GM04503 (cell line): ENCODE data around the gene PALM3.

Experiments used
- DNase-seq: peaks from one replicate; pipeline ENCODE4 v3.0.0-alpha.2; 2012; ENCODE audit warnings: low read depth

Gene PALM3

DNA sequence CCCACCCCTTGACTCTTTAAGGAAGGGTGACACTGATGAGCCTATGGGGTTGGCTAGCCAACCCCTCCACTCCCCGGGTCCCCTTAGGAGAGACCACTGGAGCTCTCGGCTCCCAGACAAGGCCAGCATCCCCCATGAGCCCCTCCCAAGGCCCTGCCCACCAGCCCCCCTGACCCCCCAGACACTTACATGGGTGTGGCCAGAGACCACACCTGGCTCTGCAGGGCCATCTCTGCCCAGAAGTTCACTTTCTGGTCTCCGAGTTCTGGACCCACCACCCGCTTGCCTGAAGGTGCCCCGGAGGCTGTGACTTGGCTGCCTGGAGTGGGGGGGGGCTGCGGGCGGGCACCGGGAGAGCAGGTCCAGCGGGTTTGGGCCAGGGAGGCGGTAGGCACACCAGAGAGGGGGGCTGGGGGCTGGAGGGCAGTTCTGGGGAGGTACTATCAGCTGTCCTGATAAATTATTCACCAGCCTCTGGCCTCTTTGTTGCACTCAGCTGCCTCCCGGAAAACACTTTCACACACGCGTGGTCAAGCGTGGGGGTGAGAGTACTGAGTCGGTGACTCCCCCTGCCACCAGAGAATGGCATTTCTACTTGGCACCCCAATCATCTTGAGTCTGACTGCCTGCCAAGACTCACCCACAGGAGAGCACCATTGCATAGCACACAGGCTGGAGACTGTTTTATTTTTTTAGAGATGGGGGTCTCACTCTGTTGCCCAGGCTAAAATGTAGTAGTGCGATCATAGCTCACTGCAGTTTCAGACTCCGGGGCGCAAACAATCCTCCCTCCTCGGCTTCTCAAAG, at the start of gene PALM3:
Gene PALM3, minus strand, starts transcription at position 326 of the 807 bp plus-strand sequence. Its CDS starts 96 bp downstream, at position 230.
- no peak for DNase-seq

DNA sequence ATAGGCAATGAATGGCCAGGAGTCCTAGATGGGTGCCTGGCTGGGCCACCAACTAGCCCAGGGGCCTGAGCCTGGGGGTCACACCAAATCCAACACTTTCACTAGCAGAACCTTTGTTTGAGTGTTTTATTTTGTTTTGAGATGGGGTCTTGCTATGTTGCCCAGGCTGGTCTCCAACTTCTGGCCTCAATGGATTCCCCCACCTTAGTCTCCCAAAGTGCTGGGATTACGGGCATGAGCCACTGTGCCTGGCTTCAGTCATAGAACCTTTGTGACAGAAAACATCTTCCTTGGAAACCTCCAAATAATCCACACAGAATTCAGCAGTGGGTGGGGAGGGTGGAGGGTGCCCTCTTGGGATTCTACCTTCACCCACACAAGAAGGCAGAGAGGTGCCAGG, 49.6 kb upstream of the PALM3 start:
- DNase-seq: no peak

DNA sequence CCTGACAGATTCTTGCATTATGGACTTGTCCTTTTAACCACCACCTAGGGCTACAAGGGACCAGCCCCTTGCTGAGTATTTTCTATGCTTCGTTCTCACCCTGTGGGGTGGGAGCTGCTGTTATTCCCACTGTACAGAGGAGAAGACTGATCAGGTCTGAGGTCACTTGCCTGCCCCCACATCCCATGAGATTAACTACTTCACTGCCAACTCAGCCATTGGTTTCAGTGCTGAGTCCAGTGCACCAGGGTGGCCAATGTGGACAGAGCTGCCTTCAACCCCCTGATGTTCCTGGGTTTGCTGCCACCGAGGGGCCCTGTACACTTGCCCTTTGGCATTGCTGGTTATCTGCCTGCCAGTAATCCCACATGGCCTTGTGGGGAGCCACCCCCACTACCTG, 48.8 kb upstream of the PALM3 start:
- DNase-seq: no peak

DNA sequence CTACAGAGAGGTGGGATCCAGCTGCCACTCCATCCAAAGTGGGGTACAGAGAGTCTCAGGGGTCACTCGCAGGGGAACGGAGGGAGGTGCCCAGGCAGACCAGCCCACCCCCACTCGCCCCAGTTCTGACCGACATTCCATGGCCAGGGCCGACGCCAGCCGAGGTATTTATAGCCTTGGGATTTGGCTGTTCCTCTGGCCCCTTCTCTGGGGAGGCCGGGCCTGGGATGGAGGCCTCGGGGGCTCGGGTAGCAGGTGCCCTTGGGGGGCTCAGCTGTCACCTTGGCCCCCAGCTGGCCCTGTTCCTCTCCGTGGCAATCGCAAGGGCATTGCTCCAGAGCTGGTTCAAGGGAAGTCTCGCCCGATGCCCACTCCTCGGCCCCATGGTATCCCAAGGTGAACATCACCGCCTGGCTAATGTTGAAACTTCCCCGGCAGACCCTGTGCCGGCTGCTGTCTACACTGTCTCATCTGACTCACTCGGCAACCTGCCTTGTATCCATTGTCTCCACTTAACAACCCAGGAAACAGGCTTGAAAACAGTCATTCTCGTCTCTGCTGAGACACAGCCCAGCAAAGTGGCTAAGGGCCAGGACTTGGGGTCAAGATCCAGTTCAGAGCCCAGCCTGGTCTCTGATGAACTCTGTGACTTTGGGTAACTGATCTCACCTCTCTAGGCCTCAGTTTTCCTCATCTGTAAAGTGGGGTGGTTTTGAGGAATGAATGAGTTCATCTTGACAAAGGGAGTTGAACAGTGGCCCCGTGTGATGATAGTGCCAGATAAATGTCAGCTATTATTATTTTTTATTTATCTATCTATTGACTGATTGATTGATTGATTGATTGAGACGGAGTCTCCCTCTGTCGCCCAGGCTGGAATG, 45.9 kb upstream of the PALM3 start:
- DNase-seq: no peak

DNA sequence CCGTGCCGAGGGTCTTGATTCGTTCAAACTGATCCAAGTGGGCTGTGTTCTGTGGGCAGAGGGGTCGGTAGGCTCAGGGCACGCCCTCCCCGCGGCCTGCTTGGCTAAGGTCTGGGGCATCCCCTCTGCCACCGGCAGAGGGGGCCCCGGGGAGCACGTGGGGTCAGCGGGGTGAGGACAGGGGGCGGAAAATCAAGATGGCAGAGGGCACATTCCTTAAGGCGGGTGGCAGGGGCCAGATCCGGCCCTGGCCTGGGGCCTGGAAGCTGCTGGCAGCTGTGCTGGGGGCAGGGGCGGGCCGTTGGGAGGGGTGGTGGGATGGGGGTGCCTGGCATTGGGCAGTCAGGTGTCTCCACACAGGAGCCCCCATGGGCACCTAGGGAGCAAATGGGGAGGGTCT, 45.0 kb upstream of the PALM3 start:
- DNase-seq: no peak

DNA sequence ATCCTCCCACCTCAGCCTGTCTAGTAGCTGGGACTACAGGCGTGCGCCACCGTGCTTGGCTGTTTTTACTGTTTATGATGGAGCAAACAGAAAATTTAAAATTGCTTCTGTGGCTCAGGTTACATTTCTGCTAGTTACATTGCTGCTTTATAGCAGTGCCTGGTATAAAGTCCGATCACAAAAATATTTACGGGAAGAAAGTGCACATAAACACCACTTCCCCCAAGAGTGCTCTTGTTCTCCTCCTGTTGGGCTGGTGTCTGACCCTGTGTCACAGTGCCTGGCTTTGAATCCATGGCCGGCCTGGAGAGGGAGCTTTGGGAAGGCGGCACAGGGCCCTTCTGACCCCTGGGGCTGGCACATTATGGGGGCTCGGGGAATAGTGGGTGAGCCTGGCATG, 43.8 kb upstream of the PALM3 start:
- DNase-seq: no peak

DNA sequence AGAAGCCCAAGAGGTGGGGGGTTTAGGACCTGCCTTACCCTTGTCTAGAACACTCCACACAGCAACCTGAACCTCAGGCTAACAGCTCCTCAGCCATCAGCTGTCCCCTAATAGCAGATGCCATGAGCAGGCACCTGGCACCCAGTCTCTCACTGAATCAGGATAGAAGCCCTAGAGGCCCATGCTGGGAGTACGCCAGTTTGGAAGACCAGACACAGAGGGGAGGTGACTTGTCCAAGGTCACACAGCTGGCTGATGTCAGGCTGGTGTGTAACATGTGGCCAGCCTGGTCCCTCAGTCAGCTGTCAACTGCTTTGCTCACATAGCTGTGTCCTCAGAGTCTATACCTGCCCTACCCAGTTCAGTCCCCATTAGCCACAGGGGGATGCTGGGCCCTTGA, 41.4 kb upstream of the PALM3 start:
- no peak for DNase-seq

GRCh38 chr19:14102756-14103155, 40.9 kb upstream of the PALM3 start:
- no peak for DNase-seq

GRCh38 chr19:14102102-14102696, 40.3 kb upstream of the PALM3 start:
- DNase-seq: no peak

DNA sequence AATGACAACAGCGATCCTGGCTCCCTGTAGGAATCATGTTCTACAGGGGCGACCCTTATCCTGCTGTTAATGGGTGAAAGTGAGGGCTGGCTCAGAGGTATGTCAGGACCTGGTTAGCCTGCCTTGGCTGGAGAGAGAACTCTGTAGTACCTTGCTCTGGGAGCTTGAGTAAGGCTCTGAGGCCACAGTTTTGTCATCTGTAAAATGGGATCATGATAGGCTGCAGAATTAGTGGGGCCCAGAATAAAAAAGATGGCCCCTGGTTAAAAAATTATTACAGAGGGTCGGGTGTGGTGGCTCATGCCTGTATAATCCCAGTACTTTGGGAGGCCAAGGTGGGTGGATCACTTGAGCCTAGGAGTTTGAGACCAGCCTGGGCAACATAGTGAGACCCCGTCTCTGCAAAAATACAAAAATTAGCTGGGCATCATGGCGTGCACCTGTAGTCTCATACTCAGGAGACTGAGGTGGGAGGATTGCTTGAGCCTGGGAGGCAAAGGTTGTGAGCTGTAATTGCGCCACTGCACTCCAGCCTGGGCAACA, 39.2 kb upstream of the PALM3 start:
- DNase-seq: no peak

DNA sequence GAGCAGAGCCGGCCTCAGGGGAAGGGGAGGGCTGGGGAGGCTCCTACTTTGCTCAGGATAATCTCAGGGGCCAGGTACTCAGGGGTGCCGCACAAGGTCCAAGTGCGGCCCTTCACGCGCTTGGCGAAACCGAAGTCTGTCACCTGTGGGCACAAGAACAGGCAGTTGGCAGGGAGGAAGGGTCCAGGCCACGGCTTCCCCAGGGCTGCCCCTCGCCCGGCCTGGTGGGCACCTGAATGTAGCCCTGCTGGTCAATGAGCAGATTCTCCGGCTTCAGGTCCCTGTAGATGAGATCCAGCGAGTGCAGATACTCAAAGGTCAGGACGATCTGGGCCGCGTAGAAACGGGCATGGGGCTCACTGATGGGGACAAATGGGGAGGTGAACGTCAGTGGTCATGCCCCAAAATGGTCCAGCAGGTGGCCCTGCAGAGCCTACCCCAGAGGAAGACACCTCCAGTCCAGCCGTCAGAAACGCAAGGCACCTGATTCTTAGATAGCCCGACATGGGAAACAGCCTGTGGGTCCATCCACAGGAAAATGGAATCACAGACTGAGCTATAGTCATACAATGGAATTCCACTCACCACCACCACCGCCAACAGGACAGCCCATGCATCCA, 35.8 kb upstream of the PALM3 start:
- no peak for DNase-seq

DNA sequence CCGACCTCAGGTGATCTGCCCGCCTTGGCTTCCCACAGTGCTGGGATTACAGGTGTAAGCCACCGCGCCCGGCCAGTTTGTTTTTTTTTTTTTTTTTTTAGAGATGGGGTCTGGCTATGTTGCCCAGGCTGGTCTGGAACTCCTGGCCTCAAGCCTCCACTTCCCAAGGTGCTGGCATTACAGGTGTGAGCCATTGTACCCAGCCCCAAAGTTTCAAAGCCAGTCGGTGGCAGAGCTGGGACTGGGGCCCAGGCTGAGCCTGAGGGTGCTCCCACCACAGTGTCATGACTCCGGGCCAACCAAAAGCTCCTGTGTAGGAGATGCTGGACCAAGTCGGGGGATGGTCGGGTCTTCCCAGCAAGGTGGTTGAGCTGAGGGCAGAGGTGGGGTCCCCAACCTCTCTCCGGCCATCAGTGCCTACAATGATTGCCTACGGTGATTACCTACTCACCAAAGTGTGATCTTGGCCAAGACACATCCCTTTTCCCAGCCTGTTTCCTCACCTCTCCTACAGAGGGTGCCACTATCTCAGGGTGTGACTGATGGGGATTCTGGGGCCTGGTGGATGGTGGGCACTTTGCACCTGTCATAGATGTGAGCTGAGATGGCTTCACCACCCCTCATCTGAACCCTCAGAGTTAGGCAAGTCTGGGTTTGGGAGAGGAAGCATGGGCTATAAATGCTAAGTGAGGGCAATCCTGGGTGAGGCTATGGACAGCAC, 34.6 kb upstream of the PALM3 start:
- no peak for DNase-seq

- no peak for DNase-seq
Observed at GRCh38 chr19:14094854-14095253, 33.0 kb upstream of the PALM3 start.

DNA sequence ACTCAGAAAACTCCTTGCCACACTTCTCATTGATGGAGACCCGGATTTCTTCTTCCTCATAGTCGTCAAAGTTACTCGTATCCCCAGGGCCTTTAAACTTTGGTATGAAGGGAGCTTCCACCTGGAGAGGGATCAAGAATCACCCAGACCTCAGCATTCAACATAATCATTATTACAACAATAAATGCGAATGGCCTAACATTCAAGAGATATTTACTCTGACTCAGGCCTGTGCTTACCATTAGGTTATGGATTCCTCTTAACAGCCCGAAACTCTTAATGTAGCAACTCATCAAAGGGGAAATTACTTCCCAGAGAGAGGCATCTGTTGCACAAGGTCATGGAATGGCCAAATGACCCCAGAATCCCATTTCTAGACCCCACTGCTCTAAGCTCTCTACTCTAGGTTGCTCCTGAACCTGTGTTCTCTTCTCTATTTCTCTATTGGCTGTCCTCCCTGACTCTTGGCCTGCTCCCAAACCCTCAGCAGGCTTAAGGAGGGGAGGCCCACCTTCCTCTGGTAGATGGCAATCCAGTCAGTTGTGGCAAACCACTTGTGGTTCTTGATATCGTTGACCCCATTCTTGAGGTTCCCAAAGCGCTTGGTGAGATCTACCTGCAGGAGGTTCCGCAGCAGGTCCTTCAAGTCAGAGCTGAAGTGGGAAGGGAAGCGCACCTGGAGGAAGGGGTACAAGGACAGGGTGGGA, 31.4 kb upstream of the PALM3 start:
- no peak for DNase-seq

- DNase-seq: no peak
Observed at GRCh38 chr19:14091813-14092462, 30.1 kb upstream of the PALM3 start.

- no peak for DNase-seq
Observed at GRCh38 chr19:14091081-14091812, 29.4 kb upstream of the PALM3 start.

DNA sequence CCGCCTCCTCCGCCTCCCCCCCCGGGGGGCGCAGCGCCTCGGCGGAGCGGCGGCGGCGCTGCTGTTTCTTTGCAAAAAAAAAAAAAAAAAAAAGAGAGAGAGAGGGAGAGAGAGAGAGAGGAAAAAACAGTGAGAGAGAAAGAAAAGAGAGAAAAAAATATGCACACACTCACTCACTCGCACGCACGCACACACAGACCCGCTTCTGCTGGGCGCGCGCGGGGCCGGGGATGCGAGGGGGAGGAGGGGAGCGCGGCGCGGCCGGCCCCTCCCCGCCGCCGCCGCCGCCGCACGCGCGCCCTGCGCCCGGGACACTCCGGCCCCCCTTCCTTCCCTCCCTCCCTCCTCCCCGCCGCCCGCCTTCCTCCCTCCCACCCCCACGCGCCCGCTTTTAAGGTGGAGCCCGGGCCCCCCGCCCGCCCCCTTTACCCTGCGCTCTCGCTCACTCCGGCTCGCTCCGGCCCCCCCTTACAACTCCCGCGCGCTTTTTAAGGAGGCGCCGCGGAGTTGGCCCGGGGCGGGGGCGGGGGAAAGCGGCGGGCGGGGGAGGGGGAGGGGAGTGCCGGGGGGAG, 28.7 kb upstream of the PALM3 start, which contains the start of gene SAMD1:
Gene SAMD1, minus strand, starts transcription at position 243 of the 572 bp plus-strand sequence.
- no peak for DNase-seq

GRCh38 chr19:14089662-14090508, 28.0 kb upstream of the PALM3 start:
- no peak for DNase-seq
